Kidney (tissue), 14 donors: ENCODE data around the gene CHPF. TPM values are rescaled to one million over a fixed set of nuclear protein-coding genes. Genes with fewer than 3 reads are reported as not detected.

ENCODE experiments used
- DNase-seq, 5 donors: peaks; one replicate each; pipeline ENCODE4 v3.0.0-alpha.2; 2013 to 2020
- FAIRE-seq: peaks from 2 replicates; lab custom pipeline; 2012; peaks lifted over from hg19 to GRCh38; lab: Jason Lieb, UNC
- H3K27ac ChIP-seq, 2 donors: one replicate each; pipeline ENCODE4 v1.7.0; 2013; ENCODE audit warnings: low read depth in 2 of 2, low read length in 2 of 2, inconsistent platforms in 1 of 2
- H3K27me3 ChIP-seq: one replicate; pipeline ENCODE4 v1.7.1; 2013; ENCODE audit warnings: low read length, inconsistent platforms; ENCODE audit not compliant: control insufficient read depth, insufficient read depth
- H3K36me3 ChIP-seq, 3 donors: one replicate each; pipeline versions ENCODE4 v1.7.0 to v1.7.1; 2013; ENCODE audit warnings: low read length in 3 of 3, control low read depth in 1 of 3, inconsistent platforms in 1 of 3; ENCODE audit not compliant: insufficient read depth in 3 of 3, control insufficient read depth in 2 of 3
- H3K4me1 ChIP-seq, 3 donors: one replicate each; pipeline versions ENCODE4 v1.7.0 to v1.7.1; 2013; ENCODE audit warnings: low read length in 3 of 3, inconsistent platforms in 1 of 3, low read depth in 1 of 3; ENCODE audit not compliant: control insufficient read depth in 2 of 3, insufficient read depth in 2 of 3
- H3K4me3 ChIP-seq, 3 donors: one replicate each; pipeline versions ENCODE4 v1.7.0 to v1.8.1; 2013; ENCODE audit warnings: low read length in 3 of 3, control low read depth in 1 of 3, inconsistent platforms in 1 of 3
- H3K9ac ChIP-seq, 3 donors: one replicate each; pipeline versions ENCODE4 v1.7.0 to v1.7.1; 2013; ENCODE audit warnings: low read length in 3 of 3, control low read depth in 1 of 3, inconsistent platforms in 1 of 3
- H3K9me3 ChIP-seq, 3 donors: one replicate each; pipeline versions ENCODE4 v1.7.0 to v1.7.1; 2013; ENCODE audit warnings: low read length in 3 of 3, control low read depth in 1 of 3, inconsistent platforms in 1 of 3; ENCODE audit not compliant: control insufficient read depth in 2 of 3, insufficient read depth in 1 of 3
- CTCF ChIP-seq: IDR thresholded peaks from 3 replicates; pipeline ENCODE4 v1.5.1; 2012; ENCODE audit warnings: mild to moderate bottlenecking, moderate library complexity, borderline replicate concordance; ENCODE audit not compliant: insufficient read depth; ENCODE audit errors: extremely low read depth
- intact Hi-C: fragments of 100-400 bp; cut with DNase I; formaldehyde crosslinking; loops from one replicate; pipeline ENCODE4 v1.11.1; 2022
- polyA plus RNA-seq: library from polyadenylated mRNA; stranded (reverse); fragments of 350-450 nt; fragmentation: Illumina TruSeq; extraction: RNeasy Lipid Tissue Mini Kit (QIAGEN cat#74804); gene quantifications from one replicate; pipeline ENCODE4 v1.2.3, GENCODE V29; 2014; ENCODE audit warnings: low read depth, low replicate concordance; ENCODE audit not compliant: insufficient read depth
- total RNA-seq: library from RNA; stranded (reverse); fragmentation: NEBNext Ultra II Directional; extraction: Animal tissue kit (Norgen Biotek cat#: 25700); gene quantifications from one replicate; pipeline ENCODE4 v1.2.1, GENCODE V29; 2021
- donor health status: control.
- donor health status: control.
- donor health status: control.
- donor health status: control.
- donor health status: control.
- donor health status: DM: yes; HTN: yes; CAD: no.
- donor health status: Normal renal cell carcinoma (clear cell type).

The CHPF gene
- total and polyA plus RNA-seq, 2 donors from 2014 or later: 57.3 to 59.5 TPM

DNA sequence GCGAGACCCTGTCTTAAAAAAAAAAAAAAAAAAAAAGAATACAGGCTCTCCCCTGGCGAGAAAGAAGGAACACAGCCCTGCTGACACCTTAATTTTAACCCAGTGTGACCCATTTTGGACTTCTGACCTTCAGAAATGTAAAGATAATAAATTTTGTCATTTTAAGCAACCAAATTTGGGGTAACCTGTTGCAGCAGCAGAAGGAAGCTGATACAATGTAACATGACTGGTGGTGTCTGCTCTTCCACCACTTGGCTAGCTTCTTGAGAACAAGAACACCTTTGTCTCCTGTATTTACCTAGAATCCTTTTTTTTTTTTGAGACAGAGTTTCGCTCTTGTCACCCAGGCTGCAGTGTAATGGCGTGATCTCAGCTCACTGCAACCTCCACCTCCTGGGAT is 47.5 kb upstream of the CHPF start:
- H3K4me3 ChIP-seq: no peak overlapping the region
- FAIRE-seq: no peak
- intact Hi-C loops: no loop called here
- H3K27ac ChIP-seq: no peak overlapping the region
- H3K4me1 ChIP-seq: peaks cover 2 to 5% (median 4%) of the 10 kb centered on the region in 3 donors
- no peaks in the 10 kb centered on the region for H3K36me3 ChIP-seq
- no peak for DNase-seq
- no peak for TF ChIP-seq CTCF
- no peaks in the 10 kb centered on the region for H3K9me3 ChIP-seq
- no peak overlapping the region for H3K9ac ChIP-seq
- H3K27me3 ChIP-seq: no peaks in the 10 kb centered on the region

GRCh38 chr2:219581346-219581745 is 37.7 kb upstream of the CHPF start:
- Histone ChIP-seq H3K4me3 (no peak overlapping the region), H3K27me3 (no peaks in the 10 kb centered on the region), H3K9me3 (no peaks in the 10 kb centered on the region), H3K36me3 (no peaks in the 10 kb centered on the region), H3K4me1 (no peaks in the 10 kb centered on the region), H3K27ac (no peak overlapping the region), H3K9ac (no peak overlapping the region)
- intact Hi-C loops: no loop called here
- DNase-seq (peak in 1 of 5 donors; percentile 44), FAIRE-seq (no peak)
- no peak for TF ChIP-seq CTCF

GRCh38 chr2:219578811-219579613 is 35.4 kb upstream of the CHPF start:
- H3K36me3 ChIP-seq: no peaks in the 10 kb centered on the region
- no peaks in the 10 kb centered on the region for H3K4me1 ChIP-seq
- no peak for TF ChIP-seq CTCF
- no peaks in the 10 kb centered on the region for H3K27me3 ChIP-seq
- FAIRE-seq (no peak), DNase-seq (peak in 2 of 5 donors; percentile 40 to 51)
- H3K27ac ChIP-seq: no peak overlapping the region
- intact Hi-C loops: no loop called here
- H3K4me3 ChIP-seq: no peak overlapping the region
- H3K9me3 ChIP-seq: no peaks in the 10 kb centered on the region
- no peak overlapping the region for H3K9ac ChIP-seq
